ENCODE measurements around the gene MAGOH.

DNA sequence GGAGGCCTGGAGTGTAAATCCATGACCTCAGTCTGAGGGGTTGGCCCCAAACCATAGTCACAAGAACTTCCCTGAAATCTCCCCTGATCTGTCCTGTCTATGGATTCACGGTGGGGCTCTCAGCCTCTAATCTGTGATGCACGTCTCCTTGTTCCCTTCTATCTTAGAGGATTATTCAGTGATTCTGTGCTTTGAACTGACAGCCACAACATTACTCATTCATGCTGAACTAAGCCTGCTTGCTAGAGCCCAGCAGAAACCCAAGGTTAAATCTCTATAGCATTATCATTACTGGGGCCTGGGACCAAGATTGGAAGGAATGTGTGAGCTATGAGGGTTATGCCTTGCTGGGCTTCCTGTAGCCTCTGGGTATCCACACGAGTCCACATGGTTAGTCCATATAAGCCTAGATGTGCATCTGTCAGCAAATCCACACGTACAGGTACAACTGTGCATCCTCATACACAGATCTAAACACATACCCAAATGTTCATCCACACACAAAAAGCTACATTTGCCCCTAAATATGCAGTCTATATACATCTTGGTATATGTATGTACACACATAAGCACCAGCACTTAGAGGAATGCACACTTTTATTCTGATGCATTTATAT lies 22.4 kb upstream of the MAGOH start:
- TF ChIP-seq SIN3A (IDR thresholded peaks at IDR 0.05; ENCODE audit: borderline replicate concordance, low read depth, low read length) (no peak), YY1 (IDR thresholded peaks at IDR 0.05; ENCODE audit: low read depth) (no peak), GABPA (IDR thresholded peaks at IDR 0.05; ENCODE audit: low read depth) (no peak), JUND (IDR thresholded peaks at IDR 0.05) (no peak), FOXM1 (IDR thresholded peaks at IDR 0.05; ENCODE audit: low read depth) (no peak)
- TF ChIP-seq, protein P1, sequence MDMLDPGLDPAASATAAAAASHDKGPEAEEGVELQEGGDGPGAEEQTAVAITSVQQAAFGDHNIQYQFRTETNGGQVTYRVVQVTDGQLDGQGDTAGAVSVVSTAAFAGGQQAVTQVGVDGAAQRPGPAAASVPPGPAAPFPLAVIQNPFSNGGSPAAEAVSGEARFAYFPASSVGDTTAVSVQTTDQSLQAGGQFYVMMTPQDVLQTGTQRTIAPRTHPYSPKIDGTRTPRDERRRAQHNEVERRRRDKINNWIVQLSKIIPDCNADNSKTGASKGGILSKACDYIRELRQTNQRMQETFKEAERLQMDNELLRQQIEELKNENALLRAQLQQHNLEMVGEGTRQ (IDR thresholded peaks at IDR 0.05; ENCODE audit: borderline replicate concordance, low read depth, low read length) = no peak
- TF ChIP-seq, protein P2, sequence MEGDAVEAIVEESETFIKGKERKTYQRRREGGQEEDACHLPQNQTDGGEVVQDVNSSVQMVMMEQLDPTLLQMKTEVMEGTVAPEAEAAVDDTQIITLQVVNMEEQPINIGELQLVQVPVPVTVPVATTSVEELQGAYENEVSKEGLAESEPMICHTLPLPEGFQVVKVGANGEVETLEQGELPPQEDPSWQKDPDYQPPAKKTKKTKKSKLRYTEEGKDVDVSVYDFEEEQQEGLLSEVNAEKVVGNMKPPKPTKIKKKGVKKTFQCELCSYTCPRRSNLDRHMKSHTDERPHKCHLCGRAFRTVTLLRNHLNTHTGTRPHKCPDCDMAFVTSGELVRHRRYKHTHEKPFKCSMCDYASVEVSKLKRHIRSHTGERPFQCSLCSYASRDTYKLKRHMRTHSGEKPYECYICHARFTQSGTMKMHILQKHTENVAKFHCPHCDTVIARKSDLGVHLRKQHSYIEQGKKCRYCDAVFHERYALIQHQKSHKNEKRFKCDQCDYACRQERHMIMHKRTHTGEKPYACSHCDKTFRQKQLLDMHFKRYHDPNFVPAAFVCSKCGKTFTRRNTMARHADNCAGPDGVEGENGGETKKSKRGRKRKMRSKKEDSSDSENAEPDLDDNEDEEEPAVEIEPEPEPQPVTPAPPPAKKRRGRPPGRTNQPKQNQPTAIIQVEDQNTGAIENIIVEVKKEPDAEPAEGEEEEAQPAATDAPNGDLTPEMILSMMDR (IDR thresholded peaks at IDR 0.05) = no peak
